HepG2 (cell line): ENCODE data around the gene DDHD1. TPM values are rescaled to one million over a fixed set of nuclear protein-coding genes. Genes with fewer than 3 reads are reported as not detected.

Source experiments
- ATAC-seq: fragments of 200-7000 bp; cut with Tn5 transposase; 3 replicates; pipeline ENCODE4 v1.9.1; 2020; ENCODE audit warnings: mild to moderate bottlenecking, moderate library complexity
- BruUV-seq: library from RNA; stranded (reverse); fragments of 400-500 nt; replicated peaks from 2 replicates; lab custom pipeline; 2021; lab: Mats Ljungman, UMichigan
- CTCF ChIA-PET: fragments of 300-600 bp; formaldehyde crosslinking; extraction: SDS; loops from one replicate; lab custom pipeline; 2021; ENCODE audit warnings: low total read pairs, inconsistent platforms, low intra/inter-chr PET ratio; lab: Yijun Ruan, JAX
- POLR2A ChIA-PET: fragments of 350-600 bp; sonication (Branson Sonifier 250); formaldehyde crosslinking; loops from one replicate; lab custom pipeline; 2020; ENCODE audit warnings: antibody characterized with exemption, inconsistent platforms; lab: Yijun Ruan, JAX
- DNase-seq: peaks from one replicate; pipeline ENCODE4 v3.0.0-alpha.2; 2015; ENCODE audit warnings: low spot score
- FAIRE-seq: peaks from 3 replicates; lab custom pipeline; 2011; peaks lifted over from hg19 to GRCh38; lab: Jason Lieb, UNC
- H2AFZ ChIP-seq: one replicate; pipeline ENCODE4 v1.6.1; 2011; ENCODE audit warnings: low read length, inconsistent platforms
- H3K27ac ChIP-seq: fragments of 300-600 bp; 3 replicates; pipeline ENCODE4 v1.8.0; 2011; ENCODE audit warnings: mixed run types, mild to moderate bottlenecking, mixed read lengths, low read length, inconsistent platforms; ENCODE audit not compliant: insufficient read depth; ENCODE audit errors: extremely low read length
- H3K27me3 ChIP-seq, 2 experiments: fragments of 200-600 bp in 1 of 2; 2 replicates in 1 of 2; 3 replicates in 1 of 2; pipeline versions ENCODE4 v1.6.0 to v1.8.0; 2011; ENCODE audit warnings: low read length in 2 of 2, mild to moderate bottlenecking in 2 of 2, moderate library complexity in 2 of 2, inconsistent platforms in 1 of 2; ENCODE audit not compliant: insufficient read depth in 2 of 2, control insufficient read depth in 1 of 2
- H3K36me3 ChIP-seq, 2 experiments: fragments of 200-600 bp in 1 of 2; replicated peaks in 1 of 2; 2 replicates in 1 of 2; 3 replicates in 1 of 2; pipeline versions ENCODE4 v1.5.1 to v1.8.0; 2011; ENCODE audit warnings: low read length in 2 of 2, inconsistent platforms in 1 of 2; ENCODE audit not compliant: insufficient read depth in 2 of 2, control insufficient read depth in 1 of 2
- H3K4me1 ChIP-seq: 2 replicates; pipeline ENCODE4 v1.5.1; 2012; ENCODE audit warnings: low read length, inconsistent platforms; ENCODE audit not compliant: insufficient read depth
- H3K4me2 ChIP-seq: 2 replicates; pipeline ENCODE4 v1.6.0; 2011; ENCODE audit warnings: low read depth, low read length, inconsistent platforms
- H3K4me3 ChIP-seq, 3 experiments: fragments of 200-600 bp in 1 of 3; sonication (generic), shearing (Covaris generic) in 1 of 3; replicated peaks in 1 of 3; 2 replicates each; pipeline ENCODE4 v1.5.1; 2011 to 2016; ENCODE audit warnings: low read length in 3 of 3, inconsistent platforms in 2 of 3, low read depth in 2 of 3, mild to moderate bottlenecking in 2 of 3, control low read depth in 1 of 3, mixed read lengths in 1 of 3; ENCODE audit not compliant: insufficient read depth in 1 of 3
- H3K79me2 ChIP-seq: one replicate; pipeline ENCODE4 v1.6.1; 2011; ENCODE audit warnings: low read length, inconsistent platforms; ENCODE audit not compliant: insufficient read depth
- H3K9ac ChIP-seq: 2 replicates; pipeline ENCODE4 v1.6.0; 2011; ENCODE audit warnings: mild to moderate bottlenecking, low read depth, low read length, inconsistent platforms; ENCODE audit not compliant: insufficient read depth
- H3K9me3 ChIP-seq: 2 replicates; pipeline ENCODE4 v1.5.1; 2012; ENCODE audit warnings: mild to moderate bottlenecking, low read length
- H4K20me1 ChIP-seq: 2 replicates; pipeline ENCODE4 v1.6.0; 2011; ENCODE audit warnings: inconsistent platforms, mild to moderate bottlenecking, low read length, moderate library complexity; ENCODE audit not compliant: insufficient read depth
- ATF7-NPFF ChIP-seq: sonication (generic); formaldehyde crosslinking; IDR thresholded peaks from 2 replicates; pipeline ENCODE4 v1.8.1; 2023; ENCODE audit warnings: mild to moderate bottlenecking, low read depth, missing genetic modification reagents, moderate library complexity
- BRD4 ChIP-seq: sonication (generic); formaldehyde crosslinking; IDR thresholded peaks from 2 replicates; pipeline ENCODE4 v1.4.0; 2020; ENCODE audit warnings: missing genetic modification reagents
- DRAP1 ChIP-seq: IDR thresholded peaks from 2 replicates; pipeline ENCODE4 v1.6.1; 2016; ENCODE audit warnings: missing genetic modification reagents, missing compliant biosample characterization
- ELF4 ChIP-seq: sonication (generic); formaldehyde crosslinking; IDR thresholded peaks from 2 replicates; pipeline ENCODE4 v1.5.0; 2020; ENCODE audit warnings: missing genetic modification reagents, mild to moderate bottlenecking, moderate library complexity, borderline replicate concordance
- ESRRA ChIP-seq: sonication (generic); formaldehyde crosslinking; IDR thresholded peaks from 2 replicates; pipeline ENCODE4 v1.5.1; 2020; ENCODE audit warnings: mild to moderate bottlenecking, low read depth, missing genetic modification reagents
- HES4 ChIP-seq: sonication (generic); formaldehyde crosslinking; IDR thresholded peaks from 2 replicates; pipeline ENCODE4 v1.9.0; 2021; ENCODE audit warnings: mild to moderate bottlenecking, missing genetic modification reagents, borderline replicate concordance
- NCOR1 ChIP-seq: fragments of 200-600 bp; sonication (generic); IDR thresholded peaks from 2 replicates; pipeline ENCODE4 v1.7.0; 2017; ENCODE audit warnings: antibody characterized with exemption, low read length, borderline replicate concordance
- RXRB ChIP-seq: IDR thresholded peaks from 2 replicates; pipeline ENCODE4 v1.6.1; 2016; ENCODE audit warnings: borderline replicate concordance, missing genetic modification reagents, missing compliant biosample characterization
- SMARCE1 ChIP-seq: fragments of 450-650 bp; IDR thresholded peaks from 2 replicates; pipeline ENCODE4 v1.6.1; 2017; ENCODE audit warnings: borderline replicate concordance
- STAT5B ChIP-seq: sonication (generic); formaldehyde crosslinking; IDR thresholded peaks from 2 replicates; pipeline ENCODE4 v1.4.0; 2020; ENCODE audit warnings: missing genetic modification reagents
- ZNF318 ChIP-seq: sonication (generic); formaldehyde crosslinking; IDR thresholded peaks from 2 replicates; pipeline ENCODE4 v1.4.0; 2020; ENCODE audit warnings: mild to moderate bottlenecking, missing genetic modification reagents
- ZNF800 ChIP-seq: sonication (generic); formaldehyde crosslinking; IDR thresholded peaks from 2 replicates; pipeline ENCODE4 v1.4.0; 2020; ENCODE audit warnings: missing genetic modification reagents
- WGBS: methylation state at CpG from one replicate; pipeline ENCODE4 v1.1.6; 2017; ENCODE audit warnings: low lambda C conversion rate; 5-methylcytosine and 5-hydroxymethylcytosine counted together
- in situ Hi-C: cut with HindIII; loops from 2 replicates; pipeline ENCODE4 v1.10.0; 2017; ENCODE audit warnings: low pct_unique_long_range_greater_than_20kb; ENCODE audit not compliant: extremely low pct_ligation_motif_present
- intact Hi-C: fragments of 100-400 bp; cut with micrococcal nuclease; formaldehyde crosslinking; loops from one replicate; pipeline ENCODE4 v1.10.0; 2022; ENCODE audit not compliant: unreplicated experiment
- polyA plus RNA-seq, 8 experiments: library from polyadenylated mRNA; depleted of rRNA in 3 of 8; stranded (reverse) in 7 of 8; unstranded in 1 of 8; fragments of >200 nt; fragmentation: Illumina TruSeq in 4 of 8; extraction: Trizol in 4 of 8; gene quantifications; 2 replicates each; pipeline versions ENCODE4 v1.2.1 to v1.2.3, GENCODE V29; 2011 to 2016; ENCODE audit warnings: low read depth in 4 of 8, missing spikeins in 1 of 8, mixed read lengths in 1 of 8; ENCODE audit not compliant: insufficient read depth in 1 of 8
- total RNA-seq, 5 experiments: library from RNA; depleted of rRNA; stranded (reverse); fragments of >200 nt; fragmentation: Illumina TruSeq; extraction: Trizol; gene quantifications; 2 replicates each; pipeline ENCODE4 v1.2.3, GENCODE V29; 2016; ENCODE audit warnings: low read depth in 1 of 5

DDHD1 gene
- total and polyA plus RNA-seq, 2 of the 13 experiments (the other 11 are each of a cell fraction or from before 2014, with no cell fraction given) = 4.6 to 8.3 TPM

- WGBS = 100% methylated on average over 1 of the region's 1 CpG
- FAIRE-seq (no peak), DNase-seq (no peak), ATAC-seq (no peak)
- ChIA-PET POLR2A (no interaction called here), CTCF (no interaction called here)
- Histone ChIP-seq H3K27ac (no peak overlapping the region), H3K9me3 (peaks cover 15% of the 10 kb centered on the region), H4K20me1 (no peaks in the 10 kb centered on the region), H3K36me3 (no peaks in the 10 kb centered on the region), H3K4me2 (no peak overlapping the region), H3K9ac (no peak overlapping the region), H3K4me1 (peaks cover 18% of the 10 kb centered on the region), H3K27me3 (no peaks in the 10 kb centered on the region), H3K4me3 (no peak overlapping the region), H2AFZ (no peak overlapping the region), H3K79me2 (no peaks in the 10 kb centered on the region)
- no TSS peak for BruUV-seq
- in situ Hi-C loops = no loop called here
- intact Hi-C loops = no loop called here
- TF ChIP-seq BRD4 (CRISPR knock-in tag) (no peak), ZNF318 (CRISPR knock-in tag) (no peak), SMARCE1 (no peak), ATF7-NPFF (CRISPR knock-in tag) (no peak), ELF4 (CRISPR knock-in tag) (no peak), DRAP1 (CRISPR knock-in tag) (no peak), STAT5B (CRISPR knock-in tag) (no peak), RXRB (CRISPR knock-in tag) (no peak), ESRRA (CRISPR knock-in tag) (no peak), NCOR1 (no peak), HES4 (no peak), ZNF800 (CRISPR knock-in tag) (no peak)
These were observed 43.0 kb downstream of the DDHD1 start for GRCh38 chr14:53110096-53110495.
